ENCODE results near the gene HPCA. TPM values are rescaled to one million over a fixed set of nuclear protein-coding genes. Genes with fewer than 3 reads are reported as not detected.

Gene HPCA
- total and polyA plus RNA-seq, 2 of the 13 experiments (the other 11 are each of a cell fraction or from before 2014, with no cell fraction given): not detected

- TF ChIP-seq ZNF407 (CRISPR knock-in tag; IDR thresholded peaks at IDR 0.05; ENCODE audit: not compliant biosample characterization) (no peak), ZNF280B (CRISPR knock-in tag; IDR thresholded peaks at IDR 0.05; ENCODE audit: borderline replicate concordance) (no peak), RARA (CRISPR knock-in tag; IDR thresholded peaks at IDR 0.05) (no peak), ZNF709 (CRISPR knock-in tag; IDR thresholded peaks at IDR 0.05) (no peak), GABPA (IDR thresholded peaks at IDR 0.05; ENCODE audit: low read depth, low read length) (no peak), GABPA (CRISPR knock-in tag; IDR thresholded peaks at IDR 0.05; ENCODE audit: low read depth) (no peak), PCBP2 (optimal IDR thresholded peaks at IDR 0.05; ENCODE audit: low read depth, low read length, poor library complexity, severe bottlenecking) (no peak), SRSF1 (optimal IDR thresholded peaks at IDR 0.05; ENCODE audit: low read depth, low read length) (no peak), ZFAT (CRISPR knock-in tag; conservative IDR thresholded peaks at IDR 0.05) (no peak), ZNF263 (CRISPR knock-in tag; IDR thresholded peaks at IDR 0.05) (no peak)
These were observed 1.8 kb downstream of the HPCA start (continued) for GRCh38 chr1:32888134-32888533.
